NCI-H526 (cell line): ENCODE data around the gene COX7A2L.

Experiments used
- DNase-seq, 2 experiments: peaks; one replicate each; lab custom pipeline; 2025; lab: John Stamatoyannopoulos, UW

Gene COX7A2L

DNA sequence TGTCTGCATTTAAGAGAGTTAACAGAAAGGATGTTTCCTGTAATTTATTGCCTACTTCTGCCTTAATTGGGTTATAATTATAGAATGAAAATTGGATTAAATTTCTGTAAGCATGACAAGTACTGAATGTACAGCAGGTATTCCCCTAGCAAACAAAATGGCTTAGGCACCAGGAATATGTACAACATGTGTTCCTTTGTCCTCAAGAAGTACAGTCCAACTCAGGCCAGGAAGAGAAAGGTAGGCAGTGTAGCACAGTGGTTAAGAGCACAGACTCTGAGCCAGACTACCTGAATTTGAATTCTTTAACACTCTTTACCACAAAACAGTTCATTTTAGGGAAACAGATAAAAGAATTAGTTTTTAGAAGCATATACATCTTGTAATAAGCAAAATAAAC lies 43.1 kb downstream of the COX7A2L start:
- DNase-seq = no peak

DNA sequence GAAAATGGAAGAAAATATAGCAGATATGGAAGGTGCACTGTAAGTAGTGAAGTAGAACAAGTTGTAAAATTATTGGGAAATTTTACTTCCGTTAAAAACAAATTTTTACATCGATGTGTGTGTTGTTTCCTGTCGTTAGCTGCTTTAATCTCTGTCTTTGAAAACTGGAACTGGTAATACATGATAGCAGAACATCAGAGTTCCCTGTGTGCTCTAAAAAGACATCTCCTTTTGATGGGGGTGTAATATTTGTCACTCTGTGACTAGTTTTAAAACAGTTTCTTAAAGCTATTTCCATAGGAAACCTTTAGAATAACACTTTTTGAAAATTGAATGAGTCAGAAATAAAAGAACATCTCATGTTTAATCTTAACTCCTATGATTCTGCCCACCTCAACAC lies 43.5 kb downstream of the COX7A2L start:
- DNase-seq = no peak

DNA sequence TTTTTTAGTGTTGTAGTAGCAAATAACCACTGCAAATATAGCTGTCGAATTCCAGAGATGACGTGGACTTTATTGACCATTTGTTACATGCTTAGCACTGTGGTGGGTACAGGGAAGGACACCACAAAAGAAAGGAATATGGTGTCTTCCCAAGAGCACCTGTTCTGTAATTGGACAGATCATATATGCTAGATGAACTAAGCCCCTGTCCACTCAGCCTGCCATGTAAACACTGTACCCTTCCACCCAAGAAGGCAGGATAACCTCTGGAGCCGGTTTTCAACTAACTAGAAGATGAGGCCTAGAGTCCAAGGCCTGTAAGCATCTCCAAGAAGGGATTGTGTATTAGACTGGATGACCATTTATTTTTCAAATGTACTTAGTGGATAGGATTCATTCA lies 44.1 kb downstream of the COX7A2L start:
- DNase-seq = no peak

DNA sequence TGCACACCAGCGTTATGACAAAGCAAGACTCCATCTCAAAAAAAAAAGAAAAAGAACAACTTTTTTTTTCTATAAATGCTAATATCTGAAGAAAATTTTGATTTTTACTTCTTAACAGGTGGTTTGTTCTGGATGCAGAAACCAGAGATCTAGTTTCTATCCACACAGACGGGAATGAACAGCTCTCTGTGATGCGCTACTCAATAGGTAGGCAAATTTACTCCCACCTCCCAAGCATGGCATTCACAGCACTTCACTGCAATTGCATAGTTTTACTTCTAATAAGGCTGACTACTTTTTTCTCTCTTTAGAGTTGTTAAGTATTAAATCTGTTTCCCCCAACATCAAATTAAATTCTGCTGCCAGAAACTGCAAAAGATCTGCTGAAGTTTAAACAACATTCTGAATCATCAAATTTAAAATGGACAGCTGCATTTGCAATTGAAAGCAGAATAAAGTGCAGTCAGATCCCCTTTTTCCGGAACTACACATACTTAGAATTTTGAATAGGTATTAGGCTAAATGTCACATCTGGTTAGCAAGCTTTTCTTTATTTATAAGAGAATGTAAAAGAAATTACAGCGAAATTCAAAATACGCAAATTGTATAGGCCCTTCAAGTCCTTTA lies 45.1 kb downstream of the COX7A2L start:
- DNase-seq = no peak

DNA sequence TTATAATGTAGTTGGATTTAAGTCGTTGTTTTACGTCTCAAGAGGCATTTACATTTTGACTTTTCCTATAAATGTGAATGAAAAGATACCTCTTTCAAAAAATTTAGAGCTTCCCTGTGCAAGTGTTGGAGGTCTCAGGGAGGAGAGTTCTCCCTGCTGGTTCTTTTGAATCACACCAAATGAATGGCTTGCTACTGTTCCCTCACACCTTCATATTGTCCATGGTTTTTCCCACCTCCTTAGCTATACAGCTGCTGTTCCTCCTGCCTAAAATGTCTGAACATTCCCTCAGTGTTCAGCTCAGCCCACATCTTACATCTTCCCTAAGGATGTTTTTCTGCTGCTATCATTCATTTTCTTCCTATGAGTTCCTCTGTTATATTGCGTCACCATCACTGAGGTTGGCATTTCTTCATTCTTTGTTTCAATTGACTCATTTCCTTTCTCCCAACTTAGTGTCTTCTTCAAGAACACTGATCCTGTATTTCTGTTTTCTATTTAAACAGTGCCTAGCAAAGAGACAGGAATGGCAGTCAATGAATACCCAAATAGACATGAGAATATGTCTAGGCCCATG lies 46.0 kb downstream of the COX7A2L start:
- DNase-seq = no peak

DNA sequence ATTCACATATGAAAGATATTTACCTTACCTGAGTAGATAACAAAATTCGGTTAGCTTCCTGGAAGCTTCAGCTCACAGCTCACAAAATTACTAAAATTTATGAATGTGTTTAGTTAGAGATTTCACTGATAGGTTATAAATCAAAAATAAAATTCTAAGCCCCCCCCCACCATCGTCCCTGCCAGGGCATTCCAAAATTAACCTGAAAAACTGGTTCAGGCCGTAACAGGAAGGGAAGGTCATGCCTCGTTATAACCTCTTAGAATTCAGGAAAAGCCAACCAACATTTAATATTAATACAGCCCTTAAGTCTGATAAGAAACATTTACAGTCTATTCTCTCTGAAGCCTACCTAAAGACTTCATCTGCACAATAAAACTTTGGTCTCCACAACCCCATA lies 48.9 kb downstream of the COX7A2L start:
- DNase-seq = no peak

DNA sequence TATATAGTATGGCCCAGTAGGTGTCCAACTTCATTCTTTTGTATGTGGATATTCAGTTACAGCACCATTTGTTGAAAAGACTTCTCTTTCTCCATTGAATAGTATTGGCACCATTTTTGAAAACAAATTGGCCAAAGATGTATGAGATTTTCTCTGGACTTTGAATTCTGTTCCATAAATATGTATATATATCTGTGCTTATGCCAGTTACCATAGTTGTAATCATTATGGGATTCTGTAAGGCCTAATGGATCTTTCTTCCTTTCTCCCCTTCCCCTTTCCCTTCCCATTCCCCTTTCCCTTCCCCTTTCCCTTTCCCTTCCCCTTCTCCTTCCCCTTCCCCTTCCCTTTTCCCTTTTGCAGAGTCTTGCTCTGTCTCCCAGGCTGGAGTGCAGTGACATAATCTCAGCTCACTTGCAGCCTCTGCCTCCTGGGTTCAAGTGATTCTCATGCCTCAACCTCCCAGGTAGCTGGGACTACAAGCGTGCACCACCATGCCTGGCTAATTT lies 51.0 kb downstream of the COX7A2L start:
- no peak for DNase-seq

DNA sequence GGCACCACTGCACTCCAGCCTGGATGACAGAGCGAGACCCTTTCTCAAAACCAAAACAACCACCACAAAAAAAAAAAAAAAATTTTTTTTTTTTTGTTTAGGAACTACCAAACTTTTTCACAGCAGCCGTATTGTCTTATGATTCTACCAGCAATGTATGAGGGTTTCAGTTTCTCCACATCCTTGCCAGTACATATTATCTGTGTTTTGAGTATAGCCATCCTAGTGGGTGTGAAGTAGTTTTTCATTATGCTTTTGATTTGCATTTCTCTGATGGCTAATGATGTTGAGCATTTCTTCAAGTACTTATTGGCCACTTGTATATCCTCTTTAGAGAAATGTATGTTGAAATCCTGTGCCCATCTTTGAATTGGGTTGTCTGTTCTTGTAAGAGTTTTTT lies 51.7 kb downstream of the COX7A2L start:
- no peak for DNase-seq

DNA sequence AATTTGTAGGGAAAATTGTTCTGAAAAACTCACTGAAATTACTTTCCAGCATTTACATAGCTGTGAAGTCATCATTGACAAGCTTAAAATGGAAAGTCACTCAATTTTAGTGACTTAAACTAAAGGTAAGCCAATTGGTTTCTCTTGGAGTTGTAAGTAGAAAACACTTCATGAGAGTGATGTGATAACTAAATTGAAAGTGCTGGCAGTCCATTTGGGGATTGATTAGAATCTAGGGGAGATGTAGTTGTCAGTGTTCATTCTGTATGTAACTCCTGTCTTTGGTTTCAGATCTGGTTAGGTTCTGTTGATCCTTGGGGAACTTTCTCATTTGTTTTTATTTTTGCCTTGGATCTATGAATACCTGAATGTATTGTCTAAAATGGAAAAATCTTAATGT lies 53.8 kb downstream of the COX7A2L start:
- DNase-seq = no peak

DNA sequence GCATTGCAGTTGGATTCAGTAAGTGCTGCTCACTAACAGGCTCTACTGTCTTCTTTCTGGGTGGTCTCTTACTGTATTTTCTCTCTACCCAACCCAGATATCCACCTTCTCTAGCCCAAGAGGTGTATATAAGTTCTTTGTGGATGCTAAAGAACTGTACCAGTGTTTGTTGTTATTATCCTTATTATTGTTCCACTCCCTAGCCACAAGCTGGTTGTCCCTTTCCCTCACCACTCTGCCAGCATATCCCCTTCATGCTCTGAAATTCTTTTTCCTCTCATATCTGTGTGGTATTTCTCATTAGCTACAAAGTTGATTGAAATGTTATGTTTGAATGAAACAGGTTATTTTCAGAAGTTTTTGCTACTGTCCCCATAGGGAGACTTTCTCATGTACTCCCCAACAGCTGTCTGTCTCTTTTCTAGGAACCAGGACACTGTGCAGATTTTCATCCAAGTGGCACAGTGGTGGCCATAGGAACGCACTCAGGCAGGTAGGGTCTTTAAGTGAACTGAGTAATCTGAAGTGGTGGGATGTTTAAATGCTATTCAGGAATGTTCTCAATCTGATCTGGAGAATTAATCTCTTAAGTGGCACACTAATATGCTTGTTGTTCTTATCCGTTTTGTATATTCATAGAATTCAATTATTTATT lies 56.8 kb downstream of the COX7A2L start:
- DNase-seq = no peak

DNA sequence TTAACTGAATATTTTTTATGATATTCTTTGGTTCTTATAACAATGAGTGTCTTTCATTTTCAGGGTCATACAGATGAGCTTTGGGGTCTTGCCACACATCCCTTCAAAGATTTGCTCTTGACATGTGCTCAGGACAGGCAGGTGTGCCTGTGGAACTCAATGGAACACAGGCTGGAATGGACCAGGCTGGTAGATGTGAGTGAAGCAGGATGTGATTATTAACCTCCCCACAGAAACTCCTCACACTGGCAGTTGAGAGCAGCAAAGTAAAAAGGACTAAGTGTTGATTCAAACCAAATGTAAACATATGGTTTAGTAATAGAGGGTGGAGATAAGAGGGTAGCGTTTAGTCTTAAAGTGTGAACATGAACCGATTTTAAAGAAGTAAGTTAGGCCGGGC lies 57.8 kb downstream of the COX7A2L start:
- no peak for DNase-seq

DNA sequence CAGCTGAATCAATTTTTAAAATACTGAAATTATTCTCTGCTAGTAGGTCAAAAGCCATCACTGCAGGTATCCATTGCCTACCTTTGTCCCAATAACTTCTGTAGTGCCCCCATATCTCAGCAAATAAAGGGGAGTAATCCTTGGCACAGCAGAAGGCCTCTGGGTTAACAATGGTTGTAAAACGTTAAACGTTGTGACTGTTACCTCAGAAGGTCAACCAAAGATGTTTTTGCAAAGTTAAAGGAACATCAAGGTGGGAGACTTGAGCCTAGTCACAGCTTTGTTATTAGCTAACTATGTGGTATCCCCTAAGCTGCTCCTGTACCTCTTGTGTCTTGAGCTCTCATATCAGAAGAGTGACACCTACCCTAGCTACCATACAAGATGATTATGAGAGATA lies 60.5 kb downstream of the COX7A2L start:
- DNase-seq = no peak
